ENCODE results near the gene WDR86. TPM values are rescaled to one million over a fixed set of nuclear protein-coding genes. Genes with fewer than 3 reads are reported as not detected.

WDR86 gene
- total and polyA plus RNA-seq, 2 of the 4 experiments (the other 2 are of a cell fraction) = not detected

GRCh38 chr7:151377406-151377805 lies 32.4 kb downstream of the WDR86 start:
- no peak overlapping the region for H3K56ac ChIP-seq (ENCODE audit: extremely low read depth, insufficient read depth, low read length)
- ATAC-seq (ENCODE audit: low read depth) (no peak), DNase-seq (no peak)
- H3K4me1 ChIP-seq (ENCODE audit: control insufficient read depth, insufficient read depth, low read length) = no peaks in the 10 kb centered on the region
- no peak overlapping the region for H2BK15ac ChIP-seq (ENCODE audit: low read depth, low read length)
- no peak overlapping the region for H2BK120ac ChIP-seq (ENCODE audit: low read depth, low read length)
- no peak overlapping the region for H3K4ac ChIP-seq (ENCODE audit: low read depth, low read length)
- H3K9me3 ChIP-seq (ENCODE audit: control insufficient read depth, insufficient read depth, low read length) = no peaks in the 10 kb centered on the region
- no peak overlapping the region for H3K23ac ChIP-seq (ENCODE audit: low read depth, low read length)
- intact Hi-C loops (cut with micrococcal nuclease) (no loop called here), in situ Hi-C loops (cut with MboI; ENCODE audit: low sequenced_read_pairs) (no loop called here), dilution Hi-C loops (cut with HindIII; ENCODE audit: low sequenced_read_pairs, unreplicated experiment) (no loop called here)
- no peak overlapping the region for H3K4me3 ChIP-seq (ENCODE audit: insufficient read depth, low read depth, low read length)
- no peak overlapping the region for H3K18ac ChIP-seq (ENCODE audit: low read depth, low read length)
- CTCF ChIA-PET = interaction anchor here (0.7 kb wide), 1 partner anchor 192 kb away, joined by 3 read pairs; no protein-coding TSS in a partner anchor
- no peak overlapping the region for H3K4me2 ChIP-seq (ENCODE audit: low read depth, low read length)
- WGBS, 2 experiments (ENCODE audit: extremely low coverage in 2 of 2, insufficient read length in 1 of 2) = 90% methylated on average over 3 of the region's 12 CpGs; no CpG with 5 or more reads in 1 of the 2 experiments
- H3K79me1 ChIP-seq (ENCODE audit: low read depth in 1 of 2, low read length in 2 of 2) = no peaks in the 10 kb centered on the region
- no peak overlapping the region for H2AFZ ChIP-seq (replicated peaks; ENCODE audit: low read length, poor library complexity)
- POLR2A ChIA-PET (ENCODE audit: unreplicated experiment) = no interaction called here
- H4K8ac ChIP-seq (ENCODE audit: low read depth in 2 of 2, low read length in 2 of 2) = no peak overlapping the region
- no peak overlapping the region for H4K5ac ChIP-seq (ENCODE audit: low read depth, low read length)
- no peaks in the 10 kb centered on the region for H4K20me1 ChIP-seq (ENCODE audit: insufficient read depth, low read length)
- no peaks in the 10 kb centered on the region for H3K9me1 ChIP-seq (ENCODE audit: insufficient read depth, low read length)
- H2AK9ac ChIP-seq (replicated peaks; ENCODE audit: low read depth, low read length, poor library complexity) = no peak overlapping the region
- H3K27me3 ChIP-seq (ENCODE audit: control insufficient read depth, insufficient read depth, low read length) = peaks cover 11% of the 10 kb centered on the region
- H3K14ac ChIP-seq (replicated peaks; ENCODE audit: low read depth, low read length) = no peak overlapping the region
- H4K91ac ChIP-seq (ENCODE audit: insufficient read depth, low read depth, low read length) = no peak overlapping the region
- no peak overlapping the region for H2AK5ac ChIP-seq (ENCODE audit: low read depth, low read length)
- no TSS peak for BruUV-seq (replicated peaks)
- TF ChIP-seq CEBPB (IDR thresholded peaks at IDR 0.05; ENCODE audit: low read depth, low read length) (no peak), MAFK (IDR thresholded peaks at IDR 0.05; ENCODE audit: low read depth, low read length) (no peak), SMC3 (IDR thresholded peaks at IDR 0.05; ENCODE audit: low read depth, low read length) (no peak), CTCF (conservative IDR thresholded peaks at IDR 0.05; ENCODE audit: low read depth, low read length) (no peak), POLR2A (IDR thresholded peaks at IDR 0.05; ENCODE audit: low read depth, low read length) (no peak), RFX5 (IDR thresholded peaks at IDR 0.05; ENCODE audit: low read depth, low read length) (no peak), BHLHE40 (IDR thresholded peaks at IDR 0.05; ENCODE audit: low read depth, low read length) (no peak), RCOR1 (IDR thresholded peaks at IDR 0.05; ENCODE audit: insufficient replicate concordance, low read length) (no peak), MXI1 (IDR thresholded peaks at IDR 0.05; ENCODE audit: borderline replicate concordance, low read depth, low read length) (no peak), NFE2L2 (IDR thresholded peaks at IDR 0.05; ENCODE audit: low read depth, low read length) (no peak), ELK1 (IDR thresholded peaks at IDR 0.05; ENCODE audit: borderline replicate concordance, low read depth, low read length) (no peak), MAZ (IDR thresholded peaks at IDR 0.05; ENCODE audit: borderline replicate concordance, low read depth, low read length) (no peak), RAD21 (IDR thresholded peaks at IDR 0.05; ENCODE audit: low read length) (no peak), CHD1 (IDR thresholded peaks at IDR 0.05; ENCODE audit: low read depth, low read length) (no peak), FOS (IDR thresholded peaks at IDR 0.05; ENCODE audit: low read depth, low read length) (no peak)
- TF ChIP-seq, protein P1, sequence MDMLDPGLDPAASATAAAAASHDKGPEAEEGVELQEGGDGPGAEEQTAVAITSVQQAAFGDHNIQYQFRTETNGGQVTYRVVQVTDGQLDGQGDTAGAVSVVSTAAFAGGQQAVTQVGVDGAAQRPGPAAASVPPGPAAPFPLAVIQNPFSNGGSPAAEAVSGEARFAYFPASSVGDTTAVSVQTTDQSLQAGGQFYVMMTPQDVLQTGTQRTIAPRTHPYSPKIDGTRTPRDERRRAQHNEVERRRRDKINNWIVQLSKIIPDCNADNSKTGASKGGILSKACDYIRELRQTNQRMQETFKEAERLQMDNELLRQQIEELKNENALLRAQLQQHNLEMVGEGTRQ (IDR thresholded peaks at IDR 0.05; ENCODE audit: low read depth, low read length) = no peak
- peaks cover 41% of the 10 kb centered on the region for H3K36me3 ChIP-seq (ENCODE audit: control insufficient read depth, insufficient read depth, low read length)
- no peak overlapping the region for H2BK5ac ChIP-seq (ENCODE audit: low read depth, low read length, poor library complexity, severe bottlenecking)
- H3K9ac ChIP-seq (ENCODE audit: low read depth, low read length) = no peak overlapping the region
- no peak overlapping the region for H3K27ac ChIP-seq (ENCODE audit: insufficient read depth, low read length)
- no peak overlapping the region for H2BK20ac ChIP-seq (ENCODE audit: low read depth, low read length)
